ENCODE results near the gene OR1D5. TPM values are rescaled to one million over a fixed set of nuclear protein-coding genes. Genes with fewer than 3 reads are reported as not detected.

The OR1D5 gene
- total and polyA plus RNA-seq, 2 donors (not counting 3 experiments of a cell fraction or from before 2014, with no cell fraction given): not detected

GRCh38 chr17:3020381-3020780 lies 43.0 kb downstream of the OR1D5 start:
- BruUV-seq (replicated peaks): no TSS peak
- Histone ChIP-seq H3K27ac (ENCODE audit: insufficient read depth, low read depth, low read length) (no peak overlapping the region), H3K4me1 (ENCODE audit: control insufficient read depth, extremely low read depth, insufficient read depth, low read length) (no peaks in the 10 kb centered on the region), H3K9me3 (replicated peaks; ENCODE audit: control insufficient read depth, insufficient read depth, low read length) (no peaks in the 10 kb centered on the region), H3K9ac (replicated peaks; ENCODE audit: extremely low read depth, insufficient read depth, low read length) (no peak overlapping the region), H3K9me1 (replicated peaks; ENCODE audit: control insufficient read depth, extremely low read depth, insufficient read depth, low read length) (no peaks in the 10 kb centered on the region), H2AFZ (ENCODE audit: low read depth, low read length) (no peak overlapping the region), H4K20me1 (replicated peaks; ENCODE audit: control insufficient read depth, extremely low read depth, insufficient read depth, low read length) (no peaks in the 10 kb centered on the region), H3K4me2 (ENCODE audit: insufficient read depth, low read length) (no peak overlapping the region), H3K4me3 (replicated peaks in 1 of 3; ENCODE audit: insufficient read depth in 1 of 3, low read depth in 1 of 3, low read length in 3 of 3) (no peak overlapping the region), H3K79me2 (ENCODE audit: control insufficient read depth, insufficient read depth, low read length) (no peaks in the 10 kb centered on the region), H3K36me3 (ENCODE audit: control insufficient read depth in 2 of 2, extremely low read depth in 1 of 2, insufficient read depth in 2 of 2, low read length in 2 of 2) (no peaks in the 10 kb centered on the region), H3K27me3 (ENCODE audit: control insufficient read depth in 2 of 2, insufficient read depth in 2 of 2, low read length in 2 of 2) (no peaks in the 10 kb centered on the region)
- DNase-seq (ENCODE audit: low read depth, low spot score) (no peak), FAIRE-seq (no peak)
- intact Hi-C loops (cut with micrococcal nuclease): no loop called here
- ChIA-PET CTCF (no interaction called here), POLR2A (no interaction called here)
- dilution Hi-C loops (cut with MboI; ENCODE audit: extremely low pct_ligation_motif_present, low sequenced_read_pairs): no loop called here
- TF ChIP-seq MAX (IDR thresholded peaks at IDR 0.05; ENCODE audit: insufficient read depth, insufficient read length): no peak
- no peak for TF ChIP-seq POLR2AphosphoS5 (IDR thresholded peaks at IDR 0.05; ENCODE audit: insufficient read depth, low read depth, low read length)
- TF ChIP-seq CTCF (IDR thresholded peaks at IDR 0.05; ENCODE audit: extremely low read depth in 1 of 2, insufficient read depth in 1 of 2, low read depth in 1 of 2, low read length in 2 of 2): no peak
- TF ChIP-seq POLR2A (IDR thresholded peaks at IDR 0.05; ENCODE audit: low read depth, low read length): no peak
- TF ChIP-seq JUN (IDR thresholded peaks at IDR 0.05; ENCODE audit: borderline replicate concordance, insufficient read depth, insufficient read length, low read depth): no peak
- no peak for TF ChIP-seq FOS (IDR thresholded peaks at IDR 0.05; ENCODE audit: borderline replicate concordance, insufficient read depth, low read length)

- intact Hi-C loops (cut with micrococcal nuclease): no loop called here
- H3K4me1 ChIP-seq (ENCODE audit: control insufficient read depth, extremely low read depth, insufficient read depth, low read length): no peaks in the 10 kb centered on the region
- no peak overlapping the region for H3K4me2 ChIP-seq (ENCODE audit: insufficient read depth, low read length)
- no peaks in the 10 kb centered on the region for H3K36me3 ChIP-seq (ENCODE audit: control insufficient read depth in 2 of 2, extremely low read depth in 1 of 2, insufficient read depth in 2 of 2, low read length in 2 of 2)
- TF ChIP-seq GATA2 (IDR thresholded peaks at IDR 0.05; ENCODE audit: insufficient read depth, insufficient read length, low read depth, low read length): no peak
- TF ChIP-seq FOS (IDR thresholded peaks at IDR 0.05; ENCODE audit: borderline replicate concordance, insufficient read depth, low read length): no peak
- no peak for TF ChIP-seq MAX (IDR thresholded peaks at IDR 0.05; ENCODE audit: insufficient read depth, insufficient read length)
- TF ChIP-seq EZH2 (IDR thresholded peaks at IDR 0.05; ENCODE audit: borderline replicate concordance, low read depth, low read length, severe bottlenecking): no peak
- TF ChIP-seq POLR2A (IDR thresholded peaks at IDR 0.05; ENCODE audit: low read depth, low read length): no peak
- no peak for TF ChIP-seq MYC (IDR thresholded peaks at IDR 0.05; ENCODE audit: low read depth, low read length)
- TF ChIP-seq POLR2AphosphoS5 (IDR thresholded peaks at IDR 0.05; ENCODE audit: insufficient read depth, low read depth, low read length): no peak
- no peak for TF ChIP-seq CTCF (IDR thresholded peaks at IDR 0.05; ENCODE audit: extremely low read depth in 1 of 2, insufficient read depth in 1 of 2, low read depth in 1 of 2, low read length in 2 of 2)
- TF ChIP-seq JUN (IDR thresholded peaks at IDR 0.05; ENCODE audit: borderline replicate concordance, insufficient read depth, insufficient read length, low read depth): no peak
- H3K9me3 ChIP-seq (replicated peaks; ENCODE audit: control insufficient read depth, insufficient read depth, low read length): no peaks in the 10 kb centered on the region
- FAIRE-seq (no peak), DNase-seq (ENCODE audit: low read depth, low spot score) (no peak)
- no peaks in the 10 kb centered on the region for H3K27me3 ChIP-seq (ENCODE audit: control insufficient read depth in 2 of 2, insufficient read depth in 2 of 2, low read length in 2 of 2)
- ChIA-PET POLR2A (no interaction called here), CTCF (no interaction called here)
- no peak overlapping the region for H3K9ac ChIP-seq (replicated peaks; ENCODE audit: extremely low read depth, insufficient read depth, low read length)
- H2AFZ ChIP-seq (ENCODE audit: low read depth, low read length): no peak overlapping the region
- no TSS peak for BruUV-seq (replicated peaks)
- no peaks in the 10 kb centered on the region for H4K20me1 ChIP-seq (replicated peaks; ENCODE audit: control insufficient read depth, extremely low read depth, insufficient read depth, low read length)
- H3K4me3 ChIP-seq (replicated peaks in 1 of 3; ENCODE audit: insufficient read depth in 1 of 3, low read depth in 1 of 3, low read length in 3 of 3): no peak overlapping the region
- no peaks in the 10 kb centered on the region for H3K79me2 ChIP-seq (ENCODE audit: control insufficient read depth, insufficient read depth, low read length)
- no peaks in the 10 kb centered on the region for H3K9me1 ChIP-seq (replicated peaks; ENCODE audit: control insufficient read depth, extremely low read depth, insufficient read depth, low read length)
- H3K27ac ChIP-seq (ENCODE audit: insufficient read depth, low read depth, low read length): no peak overlapping the region
- dilution Hi-C loops (cut with MboI; ENCODE audit: extremely low pct_ligation_motif_present, low sequenced_read_pairs): no loop called here
Observed at GRCh38 chr17:3019761-3020160, 43.6 kb downstream of the OR1D5 start.
